Cerebellar nuclear complex (tissue), 1 donor: ENCODE measurements around the gene PLEKHH3.
"Not testable (repeated sequence)": the region's sequence is repeated elsewhere in the genome, so short reads cannot be mapped to it uniquely, and the experiment has no call there.

Experiments used
- DNase-seq, 2 experiments: peaks; one replicate each; lab custom pipeline; 2025; lab: John Stamatoyannopoulos, UW

PLEKHH3 gene

DNA sequence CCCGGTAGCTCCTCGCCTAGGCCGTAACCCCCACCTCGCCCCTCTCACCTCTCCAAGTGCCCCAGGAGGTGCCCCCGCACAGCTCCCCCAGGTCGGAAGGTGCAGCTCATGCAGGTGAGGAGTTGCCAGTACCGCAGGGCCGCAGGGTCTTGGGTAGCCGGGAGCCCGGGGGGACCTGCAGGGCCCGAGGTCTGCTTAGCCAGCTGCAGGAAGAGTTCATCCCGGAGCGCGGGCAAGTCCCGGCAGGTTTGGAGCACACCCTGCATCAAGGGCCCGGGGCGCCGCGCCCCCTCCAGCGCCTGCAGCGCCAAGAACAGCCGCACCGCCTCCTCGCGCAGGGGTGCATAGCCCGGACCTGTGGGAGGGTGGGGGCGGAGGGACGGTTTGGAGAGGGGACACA is 4.8 kb downstream of the PLEKHH3 start:
- no peak for DNase-seq

DNA sequence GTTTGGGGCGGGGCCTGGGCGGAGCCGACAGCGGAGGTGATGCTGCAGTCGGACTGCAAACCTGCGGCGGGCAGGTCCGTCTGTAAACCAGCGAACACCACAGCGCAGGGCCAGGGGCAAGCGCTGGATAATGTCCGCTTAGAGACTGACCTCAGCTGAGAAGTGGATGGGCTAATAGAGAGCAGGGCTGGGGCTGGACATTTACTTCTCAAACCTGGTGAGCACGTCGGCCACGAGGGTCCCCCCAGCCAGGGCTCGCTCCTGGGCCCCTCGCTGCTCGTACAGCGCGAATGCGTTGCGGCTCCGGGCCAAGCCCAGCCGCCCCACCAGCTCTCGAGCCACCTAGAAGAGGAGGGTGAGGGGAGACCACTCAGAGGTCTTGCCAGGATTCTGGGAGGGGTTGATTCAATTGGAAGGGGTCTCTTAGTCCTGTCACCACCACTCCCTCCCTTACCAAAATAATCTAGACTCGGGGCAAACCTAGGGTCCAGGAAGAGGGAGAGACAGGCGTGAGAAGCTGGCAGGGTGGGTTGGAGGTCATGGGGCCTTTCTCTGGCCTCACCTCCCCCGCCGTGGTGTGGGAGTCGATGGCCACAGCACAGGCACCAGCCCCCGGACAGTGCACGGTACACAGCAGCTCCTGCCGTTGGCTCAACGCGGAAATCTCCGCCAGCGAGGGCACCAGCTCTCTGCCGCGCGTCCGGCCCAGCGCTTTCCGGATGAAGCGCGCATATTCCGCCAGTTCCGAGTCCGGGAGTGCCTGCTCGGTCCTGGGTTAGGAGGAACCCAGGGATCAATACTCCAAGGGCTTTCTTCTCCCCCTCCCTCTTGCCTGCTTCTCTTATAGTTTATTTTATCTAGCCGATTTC is 5.8 kb downstream of the PLEKHH3 start:
- no peak for DNase-seq

DNA sequence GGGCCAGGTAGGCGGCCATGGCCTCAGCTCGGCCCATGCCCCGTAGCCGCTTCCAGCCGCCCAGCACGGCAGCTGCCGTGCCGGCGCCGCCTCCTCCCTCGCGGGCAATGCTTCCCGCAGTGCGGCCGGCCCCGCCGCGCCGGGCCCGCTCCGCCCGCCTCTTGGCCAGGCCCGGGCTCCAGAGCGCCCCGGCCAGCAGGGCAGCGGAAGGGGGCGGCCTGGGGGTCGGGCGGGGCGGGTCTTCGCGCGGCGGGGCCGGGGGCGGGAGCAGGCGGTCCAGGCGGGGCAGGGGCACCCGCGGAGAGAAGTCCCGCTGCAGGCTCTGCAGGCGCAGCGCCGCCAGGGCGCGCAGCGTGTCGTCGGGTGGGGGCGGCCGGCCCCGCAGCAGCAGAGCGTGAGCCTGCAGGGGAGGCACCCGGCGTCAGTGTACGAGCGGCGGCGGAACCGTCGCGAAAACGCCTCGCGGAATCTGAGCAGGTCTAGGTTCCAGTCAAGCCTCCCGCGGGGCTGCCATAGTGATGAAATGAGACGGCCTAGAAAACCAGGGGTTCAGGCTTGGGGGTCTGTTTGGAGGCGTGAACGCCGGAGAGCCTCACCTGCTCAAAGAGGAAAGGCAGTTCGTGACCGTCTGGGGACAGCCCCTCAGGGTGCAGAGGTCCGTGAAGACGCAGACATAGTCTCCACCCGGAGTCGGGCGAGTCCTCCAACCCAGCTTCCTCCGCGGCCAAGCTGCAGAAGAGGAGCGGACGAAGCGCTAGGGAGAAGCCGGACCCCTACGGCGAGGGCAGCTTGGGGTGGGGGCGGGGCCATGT is 6.6 kb downstream of the PLEKHH3 start:
- DNase-seq, result no peak

DNA sequence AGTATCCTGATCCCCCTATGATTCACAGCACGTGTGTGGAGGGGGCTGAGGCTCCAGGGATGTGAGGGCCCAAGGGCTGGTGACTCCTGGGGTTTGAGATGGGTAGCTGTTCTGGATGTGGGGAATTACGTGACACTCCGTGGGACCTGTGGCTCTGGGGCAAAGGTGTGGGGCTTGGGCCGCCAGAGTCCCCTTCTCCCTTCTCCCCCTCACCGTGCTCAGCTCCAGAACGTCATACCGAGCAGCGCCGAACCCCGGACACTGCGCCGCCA is 7.2 kb downstream of the PLEKHH3 start:
- DNase-seq, result no peak

DNA sequence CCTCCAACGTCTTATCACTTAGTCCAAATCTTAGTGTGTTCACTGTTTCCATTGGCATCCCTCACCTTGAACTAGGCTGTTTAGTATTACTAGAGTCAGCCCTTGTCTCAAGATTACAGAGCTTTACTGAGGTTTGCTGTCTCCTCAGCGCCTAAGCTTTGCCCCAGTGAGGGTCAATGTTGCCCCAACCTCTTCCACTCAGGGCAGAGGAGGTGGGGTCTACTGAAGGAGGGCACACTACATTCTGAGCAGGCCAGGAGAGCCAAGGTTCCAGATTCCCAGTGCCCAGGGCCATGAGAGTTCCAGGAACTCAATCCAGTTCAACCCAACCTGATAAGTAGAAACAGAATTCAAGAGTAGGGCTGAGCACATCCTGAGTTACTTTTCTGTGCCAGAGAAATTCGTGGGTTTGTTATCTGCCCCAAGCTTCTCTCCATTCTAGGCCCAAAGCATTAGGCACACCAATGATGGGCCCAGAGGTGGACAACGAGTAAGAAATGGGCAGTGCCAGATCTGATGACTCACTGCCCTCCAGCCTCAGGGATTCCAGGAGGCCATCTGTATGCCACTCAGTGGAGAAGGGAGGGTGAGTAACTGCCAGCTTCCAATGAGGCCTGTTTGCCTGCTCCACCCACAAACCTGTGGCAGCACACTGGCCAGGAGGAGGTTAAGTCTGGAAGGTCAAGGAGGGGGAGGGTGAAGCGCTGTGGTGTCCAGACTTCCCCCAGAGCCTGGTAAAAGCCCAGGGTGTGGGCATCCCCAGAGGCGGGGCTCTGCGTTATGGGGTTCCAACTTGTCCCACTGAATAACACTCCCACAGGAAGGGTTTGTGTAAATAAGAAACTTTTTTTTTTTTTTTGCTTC is 9.5 kb downstream of the PLEKHH3 start:
- no peak for DNase-seq

DNA sequence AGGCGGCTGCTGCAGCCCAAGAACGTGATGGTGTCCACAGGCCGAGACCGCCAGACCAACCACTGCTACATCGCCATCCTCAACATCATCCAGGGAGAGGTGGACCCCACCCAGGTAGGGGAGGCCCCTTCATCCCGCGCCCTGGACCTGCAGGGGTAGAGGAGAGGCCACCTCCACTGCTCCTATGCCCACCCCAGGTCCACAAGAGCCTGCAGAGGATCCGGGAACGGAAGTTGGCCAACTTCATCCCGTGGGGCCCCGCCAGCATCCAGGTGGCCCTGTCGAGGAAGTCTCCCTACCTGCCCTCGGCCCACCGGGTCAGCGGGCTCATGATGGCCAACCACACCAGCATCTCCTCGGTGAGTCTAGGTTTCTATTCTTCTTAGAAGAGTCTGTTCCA is 10.7 kb downstream of the PLEKHH3 start:
- DNase-seq, result not testable (repeated sequence)

DNA sequence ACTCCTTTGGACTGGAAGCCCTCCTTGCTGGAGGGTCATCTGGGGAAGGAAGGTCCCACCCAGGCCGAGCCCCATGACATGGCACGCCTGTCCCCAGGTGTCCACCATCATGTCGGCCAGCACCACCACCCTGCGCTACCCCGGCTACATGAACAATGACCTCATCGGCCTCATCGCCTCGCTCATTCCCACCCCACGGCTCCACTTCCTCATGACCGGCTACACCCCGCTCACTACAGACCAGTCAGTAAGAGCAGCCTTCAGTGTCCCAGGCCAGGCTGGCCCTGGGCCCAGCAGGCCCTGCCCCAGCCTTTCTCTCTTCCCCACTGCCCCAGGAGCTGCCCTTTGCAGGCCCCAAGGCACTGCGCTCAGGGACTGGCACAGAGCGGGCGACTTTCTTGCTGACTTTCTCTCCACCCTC is 11.2 kb downstream of the PLEKHH3 start:
- no peak for DNase-seq

DNA sequence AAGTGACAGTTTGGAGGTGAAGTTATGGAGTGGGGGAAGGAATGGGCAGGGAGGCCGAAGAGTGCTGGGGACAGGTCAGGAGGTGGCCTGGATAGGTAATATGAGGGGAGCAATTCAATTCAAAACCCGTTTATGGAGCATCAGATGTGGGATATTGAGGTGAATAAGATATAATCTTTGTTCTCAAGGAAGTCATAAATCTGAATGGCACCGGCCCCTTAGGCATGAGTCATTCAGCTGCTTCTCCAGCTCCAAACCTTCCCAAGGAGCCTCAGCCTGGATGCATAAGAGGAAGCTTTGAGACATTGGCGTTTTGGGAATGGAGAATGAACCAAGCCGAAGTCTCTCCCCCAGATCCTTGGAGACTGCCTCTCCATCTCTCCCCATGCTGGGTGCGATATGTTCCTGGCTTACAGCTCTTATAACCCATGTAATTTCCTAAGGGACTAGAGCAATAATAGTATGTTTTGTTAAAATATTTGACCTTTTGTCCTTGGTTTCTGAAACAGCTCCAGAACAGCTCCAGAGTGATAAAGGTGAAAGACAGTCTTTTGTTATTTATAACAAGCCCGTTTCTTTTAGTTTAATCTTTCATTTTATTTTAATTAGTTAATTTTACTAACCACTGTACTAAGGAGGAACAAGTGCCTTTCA is 16.0 kb downstream of the PLEKHH3 start:
- DNase-seq, result no peak

DNA sequence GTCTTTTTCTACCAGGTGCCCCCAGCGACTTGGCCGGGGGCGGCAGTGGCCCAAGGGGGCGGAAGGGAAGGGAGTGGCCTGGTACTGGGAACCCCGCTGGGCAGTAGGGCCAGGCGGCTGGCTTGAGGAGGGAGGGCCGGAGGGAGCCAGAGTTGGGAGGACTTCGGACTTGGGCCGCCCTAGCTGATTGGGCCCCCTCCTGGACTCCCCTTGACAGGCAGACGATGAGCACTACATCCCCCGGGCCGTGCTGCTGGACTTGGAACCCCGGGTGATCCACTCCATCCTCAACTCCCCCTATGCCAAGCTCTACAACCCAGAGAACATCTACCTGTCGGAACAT is 16.9 kb downstream of the PLEKHH3 start:
- not testable (repeated sequence) for DNase-seq

DNA sequence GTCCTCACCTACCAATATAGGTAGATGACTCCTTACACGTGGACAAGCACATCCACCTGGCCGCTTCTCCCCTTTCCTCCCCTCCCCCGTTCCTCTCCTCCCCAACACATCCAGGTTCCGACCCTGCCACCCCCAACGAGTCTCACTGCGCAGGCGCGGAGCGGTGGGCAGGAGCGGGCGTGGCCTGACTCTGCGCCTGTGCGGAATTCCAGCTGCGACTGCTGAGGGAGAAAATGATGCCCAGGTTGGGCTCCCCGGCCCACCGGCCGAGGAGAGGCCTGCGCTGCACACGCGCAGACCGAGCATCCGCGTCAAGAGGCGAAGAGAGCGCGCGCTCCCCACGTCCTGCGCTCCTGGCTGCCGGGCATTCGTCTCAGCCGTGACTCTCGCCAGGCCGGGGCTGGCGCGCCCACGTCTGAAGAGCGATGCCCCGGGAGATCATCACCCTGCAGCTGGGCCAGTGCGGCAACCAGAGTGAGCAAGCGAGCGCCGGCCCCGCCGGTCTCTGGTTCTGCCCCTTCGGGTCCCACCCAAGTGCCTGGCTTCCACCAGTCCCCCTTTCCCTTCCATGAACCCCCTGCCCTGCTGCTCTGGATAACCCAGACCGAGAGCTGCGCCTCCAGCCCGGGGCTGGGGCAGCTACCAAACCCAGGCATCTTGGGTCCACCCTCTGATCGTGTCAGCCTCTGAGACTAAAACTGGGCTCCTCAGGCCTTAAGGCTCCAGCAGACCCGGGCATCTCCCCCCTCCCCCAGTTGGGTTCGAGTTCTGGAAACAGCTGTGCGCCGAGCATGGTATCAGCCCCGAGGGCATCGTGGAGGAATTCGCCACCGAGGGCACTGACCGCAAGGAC is 17.5 kb downstream of the PLEKHH3 start, which contains the start of gene TUBG2:
TUBG2 (plus strand) TSS at position 206 of the 853 bp plus-strand sequence; CDS start at position 426, 220 bp downstream.
- peak; percentile 33 to 74 for DNase-seq

DNA sequence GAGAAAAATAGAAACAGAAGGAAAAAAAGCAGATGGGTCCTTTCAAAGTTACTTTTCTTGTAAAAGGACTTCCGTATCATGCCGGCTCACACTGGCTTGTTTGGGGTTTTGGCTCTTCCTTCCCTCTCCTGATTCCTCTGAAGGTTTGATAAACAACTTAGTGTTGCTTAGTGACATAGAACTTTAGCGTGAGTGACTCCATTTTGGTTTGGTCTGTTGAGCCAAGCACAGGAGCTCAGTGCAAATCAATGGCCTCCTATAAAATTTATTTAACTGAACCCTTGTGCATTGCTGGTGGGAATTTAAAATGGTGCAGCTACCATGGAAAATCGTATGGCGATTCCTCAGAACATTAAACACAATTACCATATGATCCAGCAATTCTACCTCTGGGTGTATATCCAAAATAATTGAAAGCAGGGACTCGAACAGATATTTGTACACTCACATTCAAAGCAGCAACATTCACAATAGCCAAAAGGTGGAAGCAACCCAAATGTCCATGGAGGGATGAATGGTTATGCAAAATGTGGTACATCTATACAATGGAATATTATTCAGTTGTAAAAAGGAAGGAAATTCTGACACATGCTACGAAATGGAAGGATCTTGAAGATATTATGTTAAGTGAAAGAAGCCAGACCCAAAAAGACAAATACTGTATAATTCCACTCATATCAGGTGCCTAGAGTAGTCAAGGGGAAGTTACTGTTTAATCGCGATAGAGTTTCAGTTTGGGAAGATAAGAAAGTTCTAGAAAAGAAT is 18.8 kb downstream of the PLEKHH3 start:
- no peak for DNase-seq

DNA sequence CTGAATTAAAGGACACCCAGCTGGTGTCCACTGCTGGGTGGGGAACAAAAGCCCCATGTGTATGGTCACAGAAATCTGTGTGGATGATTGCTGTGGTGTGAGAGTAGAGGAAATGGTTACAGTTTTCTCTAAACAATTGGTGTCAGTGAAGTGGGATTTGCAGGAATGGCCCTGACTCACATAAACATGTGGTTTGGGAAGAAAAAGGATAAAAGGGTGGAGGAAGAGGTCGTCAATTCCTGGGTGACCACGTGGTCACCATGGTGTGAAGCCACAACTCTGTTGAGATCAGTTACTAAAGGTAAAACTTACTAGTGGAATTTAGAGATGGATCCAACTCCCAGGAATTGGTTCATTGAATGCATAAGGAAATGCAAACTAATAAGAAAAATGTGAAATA is 21.3 kb downstream of the PLEKHH3 start:
- DNase-seq, result no peak

DNA sequence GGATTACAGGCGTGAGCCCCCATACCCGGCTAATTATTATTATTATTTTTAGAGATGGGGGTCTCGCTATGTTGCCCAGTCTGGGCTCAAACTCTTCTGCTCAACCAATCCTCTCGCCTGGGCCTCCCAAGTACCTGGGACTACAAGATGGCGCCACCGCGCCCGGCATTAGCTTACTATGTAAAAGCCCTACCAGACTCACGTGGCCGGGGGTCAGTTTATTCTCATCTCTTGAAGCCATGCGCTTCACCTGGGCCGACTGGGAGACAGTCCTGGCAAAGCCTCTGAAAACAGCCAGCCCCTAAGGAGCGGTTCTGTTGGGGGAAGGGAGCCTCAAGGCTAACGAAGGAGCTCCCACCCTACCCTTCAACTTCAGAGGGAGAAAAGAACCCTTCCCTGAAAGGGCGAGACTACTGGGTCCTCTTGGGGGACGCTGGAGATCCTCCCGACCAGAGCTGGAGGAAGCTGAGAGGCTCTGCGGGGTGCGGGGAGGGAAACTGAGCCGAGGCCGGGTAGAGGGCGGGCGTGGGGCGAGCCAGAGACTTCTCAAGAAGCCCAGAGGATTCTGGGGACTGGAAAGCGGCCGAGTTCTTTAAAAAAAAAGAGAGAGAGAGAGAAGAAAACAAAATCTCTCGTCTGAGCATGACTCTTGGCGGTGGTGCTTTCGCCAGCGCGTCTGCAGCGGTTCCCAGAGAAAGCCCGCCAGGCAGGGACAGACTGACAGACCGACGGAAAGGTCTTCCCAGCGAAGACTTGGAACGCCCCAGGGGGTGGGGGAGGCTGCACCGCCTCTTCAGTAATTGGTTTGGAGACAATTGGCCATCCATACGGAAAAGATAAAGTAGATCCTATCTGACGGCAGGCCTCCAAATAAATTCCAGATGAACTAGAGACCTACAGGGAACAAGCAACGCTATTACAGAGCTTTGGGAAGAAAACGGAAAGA is 23.3 kb downstream of the PLEKHH3 start:
- no peak for DNase-seq

DNA sequence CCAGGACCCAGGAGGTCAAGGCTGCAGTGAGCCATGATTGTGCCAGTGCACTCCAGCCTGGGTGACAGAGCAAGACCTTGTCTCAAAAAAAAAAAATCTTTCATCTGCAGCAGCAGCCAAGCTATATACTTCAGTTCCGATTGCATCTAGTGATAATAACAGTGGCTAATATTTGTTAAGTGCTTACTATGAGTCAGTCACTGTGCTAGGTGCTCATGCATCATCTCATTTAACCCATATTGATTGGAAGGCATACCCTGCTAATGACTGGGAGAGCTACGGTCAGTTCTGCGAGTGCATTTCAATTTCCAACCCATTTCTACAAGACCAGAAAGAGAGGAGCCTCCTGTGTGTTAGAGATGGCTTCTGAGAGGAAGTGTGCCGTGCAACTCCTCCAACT is 25.4 kb downstream of the PLEKHH3 start:
- no peak for DNase-seq

DNA sequence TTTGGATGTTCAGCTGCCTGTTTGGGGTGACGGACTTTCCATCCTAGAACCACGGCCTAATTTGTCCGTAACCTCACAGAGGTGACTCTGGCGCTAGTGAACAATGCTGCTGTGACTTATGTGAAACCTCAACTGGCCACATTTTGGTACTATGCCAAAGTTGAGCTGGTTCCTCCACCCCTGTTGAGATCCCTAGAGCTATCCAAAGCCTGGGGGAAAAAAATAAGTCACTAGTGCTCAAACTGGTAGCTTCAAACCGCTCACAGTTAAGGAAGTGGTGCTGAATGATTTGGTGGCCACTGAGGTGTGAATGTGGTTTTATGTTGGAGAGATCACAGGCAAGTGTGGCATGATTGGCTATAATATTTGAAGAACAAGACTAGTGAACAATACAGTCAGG is 29.0 kb downstream of the PLEKHH3 start:
- DNase-seq, result no peak

DNA sequence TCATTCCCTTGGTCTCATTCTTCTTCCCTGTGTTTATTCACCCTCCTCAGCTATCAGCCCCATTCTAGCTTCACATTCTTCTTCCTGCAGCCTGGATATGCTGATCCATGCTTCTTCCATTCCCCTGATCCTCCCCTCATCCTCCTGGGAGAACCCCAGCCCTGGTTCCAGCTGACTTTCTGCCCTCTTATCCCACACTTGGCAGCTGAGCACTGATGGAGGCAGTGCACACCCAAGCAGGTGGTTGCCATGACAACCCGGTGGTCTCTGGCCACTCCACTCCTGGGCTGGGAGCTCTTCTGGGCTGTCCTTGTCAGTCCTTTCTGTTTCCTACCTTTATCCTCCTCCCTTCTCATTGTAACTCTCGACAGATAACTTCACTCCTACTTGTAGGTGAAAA is 34.5 kb downstream of the PLEKHH3 start:
- DNase-seq, result no peak

DNA sequence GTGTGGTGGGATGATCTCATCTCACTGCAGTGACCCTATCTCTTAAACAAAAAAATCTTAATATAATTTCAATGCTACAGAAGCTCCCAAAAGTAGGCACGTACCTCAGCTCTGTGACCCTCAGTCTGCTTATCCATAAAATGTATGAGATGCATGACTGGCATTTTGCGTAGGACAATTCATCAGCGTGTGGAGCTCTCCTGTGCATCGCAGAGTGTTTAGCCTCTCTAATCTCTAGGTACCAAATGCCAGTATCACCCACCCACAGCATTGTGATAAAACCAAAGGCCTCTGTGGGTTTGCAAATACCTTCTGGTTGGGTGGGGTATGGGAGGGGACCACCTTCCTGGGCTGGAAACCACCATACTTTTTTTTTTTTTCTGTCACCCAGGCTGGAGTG is 36.7 kb downstream of the PLEKHH3 start:
- no peak for DNase-seq

DNA sequence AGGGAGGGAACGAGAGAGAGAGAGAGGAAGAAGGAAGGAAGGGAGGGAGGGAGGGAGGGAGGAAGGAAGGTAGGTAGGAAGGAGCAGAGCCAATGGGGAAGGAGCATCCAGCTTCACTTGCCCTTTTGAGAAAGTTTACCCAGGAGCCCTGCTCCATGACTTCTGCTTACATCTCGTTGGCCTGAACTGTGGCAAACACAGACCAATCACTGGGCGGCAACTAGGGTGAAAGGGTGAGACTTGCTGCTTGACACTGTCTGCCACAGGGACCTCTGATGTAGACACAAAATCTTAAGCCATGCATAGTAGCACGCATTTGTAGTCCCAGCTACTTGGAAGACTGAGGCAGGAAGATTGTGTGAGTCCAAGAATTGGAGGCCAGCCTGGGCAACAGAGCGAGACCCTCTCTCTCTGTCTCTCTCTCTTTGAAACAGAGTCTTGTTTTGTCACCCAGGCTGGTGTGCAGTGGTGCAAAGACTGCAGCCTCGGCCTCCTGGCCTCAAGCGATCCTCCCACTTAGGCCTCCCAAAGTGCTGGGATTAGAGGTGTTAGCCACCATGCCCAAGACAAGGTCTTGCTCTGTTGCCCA is 37.2 kb downstream of the PLEKHH3 start:
- no peak for DNase-seq
